ENCODE results near the gene CLN5.

- TF ChIP-seq POLR2A (IDR thresholded peaks at IDR 0.05) = no peak
- no peak for TF ChIP-seq CTCF (IDR thresholded peaks at IDR 0.05)
Measured at GRCh38 chr13:76983676-76984075, 8.2 kb upstream of the CLN5 start.
